Measurements from ENCODE around the gene EPHA1. TPM values are rescaled to one million over a fixed set of nuclear protein-coding genes. Genes with fewer than 3 reads are reported as not detected.

EPHA1 gene
- total and polyA plus RNA-seq, 2 experiments from 2014 or later, result 60.7 to 154 TPM

- H2AFZ ChIP-seq, result no peak overlapping the region
These were observed 48.5 kb upstream of the EPHA1 start for GRCh38 chr7:143456992-143457793.

DNA sequence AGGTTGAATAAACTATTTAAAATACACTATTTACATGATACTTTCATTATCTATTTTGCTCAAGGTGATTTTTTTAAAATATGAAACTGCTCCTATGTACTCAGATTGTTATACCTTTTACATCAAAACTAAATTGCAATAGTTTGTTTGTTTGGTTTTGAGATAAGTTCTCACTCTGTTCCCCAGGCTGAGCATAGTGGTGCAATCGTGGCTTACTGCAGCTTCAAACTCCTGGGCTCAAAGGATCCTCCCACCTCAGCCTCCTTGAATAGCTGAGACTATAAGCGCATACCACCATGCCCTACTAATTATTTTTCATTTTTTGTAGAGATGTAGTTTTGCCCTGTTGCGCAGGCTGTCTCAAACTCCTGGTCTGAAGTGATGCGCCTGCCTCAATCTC is 47.3 kb upstream of the EPHA1 start:
- Histone ChIP-seq H3K4me2 (no peak overlapping the region), H3K27me3 (ENCODE audit: insufficient read depth) (no peaks in the 10 kb centered on the region), H3F3A (replicated peaks; ENCODE audit: low read depth) (no peaks in the 10 kb centered on the region), H3K9me2 (ENCODE audit: insufficient read depth) (no peaks in the 10 kb centered on the region; the same call in 1 of the 2 replicates), H3K4me1 (ENCODE audit: insufficient read depth) (no peaks in the 10 kb centered on the region; the same call in 1 of the 2 replicates), H4K20me1 (replicated peaks; ENCODE audit: insufficient read depth) (no peaks in the 10 kb centered on the region), H3K4me3 (no peak overlapping the region), H3K79me2 (replicated peaks; ENCODE audit: insufficient read depth) (no peaks in the 10 kb centered on the region), H3K27ac (ENCODE audit: low read depth) (no peak overlapping the region), H2AFZ (no peak overlapping the region), H3K36me3 (ENCODE audit: insufficient read depth) (no peaks in the 10 kb centered on the region)
- no peak for ATAC-seq
- Mint-ChIP-seq H3K9me3 (peaks cover 4% of the 10 kb centered on the region; the same call in 2 of the 3 replicates), H3K27me3 (ENCODE audit: insufficient read depth, low read depth, poor library complexity) (peaks cover 4% of the 10 kb centered on the region), H3K36me3 (ENCODE audit: low read depth) (peaks cover 5% of the 10 kb centered on the region; the same call in 2 of the 3 replicates), H3K27ac (no peak overlapping the region), H3K4me3 (no peak overlapping the region), H3K4me1 (peaks cover 5% of the 10 kb centered on the region; the same call in 2 of the 3 replicates)
- TF ChIP-seq, protein P1, sequence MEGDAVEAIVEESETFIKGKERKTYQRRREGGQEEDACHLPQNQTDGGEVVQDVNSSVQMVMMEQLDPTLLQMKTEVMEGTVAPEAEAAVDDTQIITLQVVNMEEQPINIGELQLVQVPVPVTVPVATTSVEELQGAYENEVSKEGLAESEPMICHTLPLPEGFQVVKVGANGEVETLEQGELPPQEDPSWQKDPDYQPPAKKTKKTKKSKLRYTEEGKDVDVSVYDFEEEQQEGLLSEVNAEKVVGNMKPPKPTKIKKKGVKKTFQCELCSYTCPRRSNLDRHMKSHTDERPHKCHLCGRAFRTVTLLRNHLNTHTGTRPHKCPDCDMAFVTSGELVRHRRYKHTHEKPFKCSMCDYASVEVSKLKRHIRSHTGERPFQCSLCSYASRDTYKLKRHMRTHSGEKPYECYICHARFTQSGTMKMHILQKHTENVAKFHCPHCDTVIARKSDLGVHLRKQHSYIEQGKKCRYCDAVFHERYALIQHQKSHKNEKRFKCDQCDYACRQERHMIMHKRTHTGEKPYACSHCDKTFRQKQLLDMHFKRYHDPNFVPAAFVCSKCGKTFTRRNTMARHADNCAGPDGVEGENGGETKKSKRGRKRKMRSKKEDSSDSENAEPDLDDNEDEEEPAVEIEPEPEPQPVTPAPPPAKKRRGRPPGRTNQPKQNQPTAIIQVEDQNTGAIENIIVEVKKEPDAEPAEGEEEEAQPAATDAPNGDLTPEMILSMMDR (conservative IDR thresholded peaks at IDR 0.05; ENCODE audit: low read depth in 2 of 2), result no peak
- TF ChIP-seq ZNF331 (CRISPR knock-in tag; IDR thresholded peaks at IDR 0.05; ENCODE audit: low read depth) (no peak), CREB1 (CRISPR knock-in tag; IDR thresholded peaks at IDR 0.05; ENCODE audit: low read depth) (no peak), JUNB (IDR thresholded peaks at IDR 0.05; ENCODE audit: unreplicated experiment) (no peak)
- DNase-seq (ENCODE audit: low spot score), result no peak

More at GRCh38 chr7:143456992-143457793, 48.5 kb upstream of the EPHA1 start:
- H3K4me2 ChIP-seq, result no peak overlapping the region
- no peak overlapping the region for H3K27ac Mint-ChIP-seq
- H3K4me3 ChIP-seq, result no peak overlapping the region
- H3K9me2 ChIP-seq (ENCODE audit: insufficient read depth), result no peaks in the 10 kb centered on the region; the same call in 1 of the 2 replicates
- TF ChIP-seq ZNF114 (CRISPR knock-in tag; IDR thresholded peaks at IDR 0.05) (no peak), EZH2phosphoT487 (IDR thresholded peaks at IDR 0.05; ENCODE audit: unreplicated experiment) (no peak), POLR2AphosphoS5 (IDR thresholded peaks at IDR 0.05; ENCODE audit: low read depth) (no peak), EZH2 (IDR thresholded peaks at IDR 0.05; ENCODE audit: low read depth, unreplicated experiment) (no peak)
- H3K79me2 ChIP-seq (replicated peaks; ENCODE audit: insufficient read depth), result no peaks in the 10 kb centered on the region
- H3K27me3 Mint-ChIP-seq (ENCODE audit: insufficient read depth, low read depth, poor library complexity), result peaks cover 3% of the 10 kb centered on the region
- no peak for ATAC-seq
- H3K4me1 ChIP-seq (ENCODE audit: insufficient read depth), result no peaks in the 10 kb centered on the region; the same call in 1 of the 2 replicates
- H3F3A ChIP-seq (replicated peaks; ENCODE audit: low read depth), result no peaks in the 10 kb centered on the region
- H3K4me3 Mint-ChIP-seq, result no peak overlapping the region
- no peak for DNase-seq (ENCODE audit: low spot score)
- H3K36me3 Mint-ChIP-seq (ENCODE audit: low read depth), result peaks cover 5% of the 10 kb centered on the region; the same call in 2 of the 3 replicates
- no peak overlapping the region for H3K27ac ChIP-seq (ENCODE audit: low read depth)
- H3K27me3 ChIP-seq (ENCODE audit: insufficient read depth), result no peaks in the 10 kb centered on the region
- no peaks in the 10 kb centered on the region for H4K20me1 ChIP-seq (replicated peaks; ENCODE audit: insufficient read depth)
- H3K4me1 Mint-ChIP-seq, result peaks cover 5% of the 10 kb centered on the region; the same call in 2 of the 3 replicates
- peaks cover 10% of the 10 kb centered on the region for H3K9me3 Mint-ChIP-seq
- 0 out of 2 replicates have a peak, but pooled peaks cover 6% of the 10 kb centered on the region for H3K36me3 ChIP-seq (ENCODE audit: insufficient read depth)

Measured in GM23338 (cell line).